Endodermal cell (in vitro differentiated cells): ENCODE results near the gene ATP7A. TPM values are rescaled to one million over a fixed set of nuclear protein-coding genes. Genes with fewer than 3 reads are reported as not detected.

Source experiments
- DNase-seq: peaks from one replicate; pipeline ENCODE4 v3.0.0-alpha.2; 2017
- H3K27ac ChIP-seq: 2 replicates; pipeline ENCODE4 v1.5.1; 2013; ENCODE audit warnings: mild to moderate bottlenecking, low read depth, low read length, moderate library complexity
- H3K27me3 ChIP-seq: 2 replicates; pipeline ENCODE4 v1.6.1; 2013; ENCODE audit warnings: mild to moderate bottlenecking, low read length, moderate library complexity; ENCODE audit not compliant: insufficient read depth, control insufficient read depth, poor library complexity, severe bottlenecking
- H3K36me3 ChIP-seq: 2 replicates; pipeline ENCODE4 v1.7.0; 2013; ENCODE audit warnings: mild to moderate bottlenecking, low read length, moderate library complexity; ENCODE audit not compliant: control insufficient read depth, insufficient read depth
- H3K4me1 ChIP-seq: one replicate; pipeline ENCODE4 v1.7.0; 2013; ENCODE audit warnings: low read length; ENCODE audit not compliant: control insufficient read depth, insufficient read depth
- H3K4me3 ChIP-seq: 2 replicates; pipeline ENCODE4 v1.5.1; 2013; ENCODE audit warnings: mild to moderate bottlenecking, low read length, moderate library complexity
- H3K9ac ChIP-seq: 2 replicates; pipeline ENCODE4 v1.6.1; 2013; ENCODE audit warnings: mild to moderate bottlenecking, low read length, moderate library complexity; ENCODE audit not compliant: poor library complexity, severe bottlenecking; ENCODE audit errors: extremely low read depth
- H3K9me3 ChIP-seq: 2 replicates; pipeline ENCODE4 v1.6.1; 2013; ENCODE audit warnings: mild to moderate bottlenecking, low read length, moderate library complexity; ENCODE audit not compliant: control insufficient read depth
- H3K27ac Mint-ChIP-seq: 2 replicates; pipeline ENCODE4 v1.8.0; 2020; ENCODE audit warnings: mixed read lengths
- H3K27me3 Mint-ChIP-seq: 2 replicates; pipeline ENCODE4 v1.8.0; 2021; ENCODE audit warnings: mild to moderate bottlenecking, mixed read lengths; ENCODE audit not compliant: insufficient read depth
- H3K36me3 Mint-ChIP-seq: 2 replicates; pipeline ENCODE4 v1.8.0; 2020; ENCODE audit warnings: low read depth, mixed read lengths
- H3K4me1 Mint-ChIP-seq: 2 replicates; pipeline ENCODE4 v1.8.0; 2020; ENCODE audit warnings: mixed read lengths
- H3K4me3 Mint-ChIP-seq: 2 replicates; pipeline ENCODE4 v1.8.0; 2020; ENCODE audit warnings: mild to moderate bottlenecking, moderate library complexity, mixed read lengths
- H3K9me3 Mint-ChIP-seq: 2 replicates; pipeline ENCODE4 v1.8.0; 2020; ENCODE audit warnings: mild to moderate bottlenecking, mixed read lengths
- total RNA-seq, 2 donors: library from RNA; stranded (reverse); fragmentation: NEBNext Ultra II Directional in 1 of 2; extraction: Animal tissue kit (Norgen Biotek cat#: 25700) in 1 of 2; gene quantifications; 2 replicates in 1 of 2; 3 replicates in 1 of 2; pipeline ENCODE4 v1.2.1, GENCODE V29; 2021
- TF ChIP-seq, protein P1 (sequence below): fragments of 200-600 bp; sonication (generic); conservative IDR thresholded peaks from 2 replicates; pipeline ENCODE4 v1.5.0; 2021; ENCODE audit warnings: antibody characterized with exemption, mild to moderate bottlenecking

ATP7A gene
- total RNA-seq, 2 donors from 2014 or later: 4.4 to 5.8 TPM

- DNase-seq: no peak
- Mint-ChIP-seq H3K27me3 (no peaks in the 10 kb centered on the region), H3K27ac (no peak overlapping the region), H3K9me3 (peaks cover 59% of the 10 kb centered on the region), H3K4me1 (no peaks in the 10 kb centered on the region), H3K36me3 (no peaks in the 10 kb centered on the region), H3K4me3 (no peak overlapping the region)
- H3K9ac ChIP-seq: no peak overlapping the region
- no peak overlapping the region for H3K27ac ChIP-seq
- no peaks in the 10 kb centered on the region for H3K4me1 ChIP-seq
- no peaks in the 10 kb centered on the region for H3K27me3 ChIP-seq
- H3K4me3 ChIP-seq: no peak overlapping the region
- TF ChIP-seq, protein P1, sequence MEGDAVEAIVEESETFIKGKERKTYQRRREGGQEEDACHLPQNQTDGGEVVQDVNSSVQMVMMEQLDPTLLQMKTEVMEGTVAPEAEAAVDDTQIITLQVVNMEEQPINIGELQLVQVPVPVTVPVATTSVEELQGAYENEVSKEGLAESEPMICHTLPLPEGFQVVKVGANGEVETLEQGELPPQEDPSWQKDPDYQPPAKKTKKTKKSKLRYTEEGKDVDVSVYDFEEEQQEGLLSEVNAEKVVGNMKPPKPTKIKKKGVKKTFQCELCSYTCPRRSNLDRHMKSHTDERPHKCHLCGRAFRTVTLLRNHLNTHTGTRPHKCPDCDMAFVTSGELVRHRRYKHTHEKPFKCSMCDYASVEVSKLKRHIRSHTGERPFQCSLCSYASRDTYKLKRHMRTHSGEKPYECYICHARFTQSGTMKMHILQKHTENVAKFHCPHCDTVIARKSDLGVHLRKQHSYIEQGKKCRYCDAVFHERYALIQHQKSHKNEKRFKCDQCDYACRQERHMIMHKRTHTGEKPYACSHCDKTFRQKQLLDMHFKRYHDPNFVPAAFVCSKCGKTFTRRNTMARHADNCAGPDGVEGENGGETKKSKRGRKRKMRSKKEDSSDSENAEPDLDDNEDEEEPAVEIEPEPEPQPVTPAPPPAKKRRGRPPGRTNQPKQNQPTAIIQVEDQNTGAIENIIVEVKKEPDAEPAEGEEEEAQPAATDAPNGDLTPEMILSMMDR: no peak
- no peaks in the 10 kb centered on the region for H3K9me3 ChIP-seq
- H3K36me3 ChIP-seq: no peaks in the 10 kb centered on the region
Measured at GRCh38 chrX:78098108-78098507, 187.6 kb downstream of the ATP7A start.

Other genes starting within 250 kb of the ATP7A start
- gene ATRX, start 124.5 kb upstream of the ATP7A start, total RNA-seq: 100 to 1,000 TPM; 120 to 137 TPM
- 10 to 100 TPM; 40.0 to 54.1 TPM for gene MAGT1, start 15.3 kb upstream of the ATP7A start, total RNA-seq
- 100 to 1,000 TPM; 190 to 193 TPM for gene COX7B, start 11.2 kb upstream of the ATP7A start, total RNA-seq
- under 1 TPM in 1 of 2 donors, not detected in 1; 0.51 TPM for gene PGAM4, start 58.9 kb downstream of the ATP7A start, total RNA-seq
- gene PGK1, start 193.6 kb downstream of the ATP7A start, total RNA-seq: 100 to 1,000 TPM; 277 to 296 TPM
- gene TAF9B, start 229.0 kb downstream of the ATP7A start, total RNA-seq: 10 to 100 TPM; 44.0 to 53.1 TPM